SK-MEL-5 (cell line): ENCODE results near the gene TMEM74B. TPM values are rescaled to one million over a fixed set of nuclear protein-coding genes. Genes with fewer than 3 reads are reported as not detected.

Experiments used
- DNase-seq: peaks from one replicate; pipeline ENCODE4 v3.0.0-alpha.2; 2016; ENCODE audit warnings: low read depth, low spot score
- in situ Hi-C: cut with HindIII; loops from 2 replicates; pipeline ENCODE4 v1.10.0; 2016; ENCODE audit warnings: low sequenced_read_pairs, high pct_unique_total_duplicates, low pct_unique_long_range_greater_than_20kb
- total RNA-seq: library from RNA; depleted of rRNA; stranded (reverse); fragments of >200 nt; shearing (Covaris generic); gene quantifications from 2 replicates; pipeline ENCODE4 v1.2.3, GENCODE V29; 2014

Gene TMEM74B
- total RNA-seq, 1 experiment from 2014 or later, result 5.7 TPM

GRCh38 chr20:1186367-1186991, 1.7 kb upstream of the TMEM74B start:
- DNase-seq, result no peak
- in situ Hi-C loops, result no loop called here

DNA sequence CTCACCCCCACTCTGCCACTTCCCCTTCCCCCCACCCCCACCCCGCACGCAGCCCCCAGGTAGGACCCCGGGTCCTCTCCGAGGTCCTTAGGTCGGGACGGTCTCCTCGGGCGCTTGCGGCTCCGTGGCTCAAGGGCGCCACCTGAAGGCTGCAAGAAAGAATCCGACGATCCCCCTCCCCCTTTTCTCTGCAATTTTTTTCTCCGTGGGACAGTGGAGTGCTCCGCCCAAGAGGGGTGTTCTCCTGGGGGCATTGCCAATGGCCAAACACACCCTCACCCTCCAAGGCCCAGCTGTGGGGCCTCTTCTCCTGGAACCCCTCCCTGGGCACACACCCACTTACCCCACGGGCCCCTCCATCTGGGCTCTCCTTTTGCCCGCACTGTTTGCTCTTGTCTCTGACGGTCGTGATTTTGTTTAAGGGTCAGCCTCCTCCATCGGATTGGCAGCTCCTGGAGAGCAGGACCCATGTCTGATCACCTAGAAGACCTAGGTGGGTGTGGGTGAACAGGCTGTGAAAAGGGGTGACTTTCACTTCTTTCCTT, 1.1 kb upstream of the TMEM74B start:
- DNase-seq, result peak; percentile 77
- in situ Hi-C loops, result no loop called here

- in situ Hi-C loops, result no loop called here
- peak; percentile 28 for DNase-seq
Observed at GRCh38 chr20:1185316-1185741, 548 bp upstream of the TMEM74B start.

DNA sequence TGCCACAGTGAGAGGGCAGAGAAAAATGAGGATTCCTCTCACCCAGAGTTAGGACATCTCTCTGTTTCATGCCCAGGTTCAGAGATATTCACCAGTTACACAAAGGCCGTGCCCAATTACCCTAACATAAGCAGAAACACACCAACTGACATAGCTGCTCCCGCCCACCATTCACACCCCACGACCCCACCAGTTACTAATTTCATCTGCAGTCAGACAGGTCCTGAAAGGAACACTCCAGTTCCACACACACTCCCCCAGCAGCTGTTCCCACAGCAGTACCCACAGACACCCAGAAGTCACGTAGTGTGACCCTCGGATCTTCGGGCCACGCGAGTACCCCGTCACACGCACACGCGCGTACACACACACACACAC, 532 bp downstream of the TMEM74B start:
- no peak for DNase-seq
- in situ Hi-C loops, result no loop called here

DNA sequence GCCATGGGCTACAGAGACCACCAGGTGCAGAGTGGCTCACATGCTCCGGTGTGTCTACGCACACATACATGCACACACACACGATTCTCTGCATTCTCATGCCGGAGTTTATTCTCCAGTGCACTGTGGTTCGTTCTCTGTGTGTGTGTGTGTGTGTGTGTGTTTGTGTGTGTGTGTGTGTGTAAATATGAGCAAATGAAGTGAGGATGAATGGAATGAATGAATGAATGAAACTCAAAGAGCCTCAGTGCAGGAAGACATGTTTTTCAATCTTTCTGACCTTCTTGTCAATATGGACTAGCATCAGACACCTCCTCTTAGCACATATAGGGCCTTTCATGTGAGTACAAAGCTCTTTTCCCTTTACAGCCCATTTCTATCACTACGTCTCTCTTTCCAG, 1.6 kb downstream of the TMEM74B start:
- in situ Hi-C loops, result no loop called here

GRCh38 chr20:1182106-1182505, 2.7 kb downstream of the TMEM74B start:
- in situ Hi-C loops, result no loop called here
- no peak for DNase-seq

More for the DNA sequence above, 1.6 kb downstream of the TMEM74B start:
- DNase-seq, result no peak

GRCh38 chr20:1180949-1181348, 3.8 kb downstream of the TMEM74B start:
- no peak for DNase-seq
- in situ Hi-C loops, result no loop called here

DNA sequence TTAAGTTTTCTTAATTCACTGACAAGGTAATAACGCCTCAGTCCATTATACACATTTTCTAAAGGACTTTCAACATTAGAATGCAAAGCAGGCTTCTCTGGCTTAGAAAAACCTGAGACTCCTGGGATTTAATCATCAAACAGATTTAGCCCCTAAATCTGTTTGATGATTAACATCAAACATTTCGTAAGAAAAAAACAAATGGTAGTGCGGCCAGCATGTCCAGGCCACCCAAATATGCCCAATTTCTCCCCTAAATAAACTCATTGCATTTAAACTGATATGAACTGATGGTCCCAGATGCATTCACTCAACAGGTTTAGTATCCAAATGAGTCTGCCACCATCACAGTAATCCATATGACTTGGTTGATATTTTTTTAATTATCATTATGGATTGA, 6.2 kb downstream of the TMEM74B start:
- in situ Hi-C loops, result no loop called here
- DNase-seq, result no peak

DNA sequence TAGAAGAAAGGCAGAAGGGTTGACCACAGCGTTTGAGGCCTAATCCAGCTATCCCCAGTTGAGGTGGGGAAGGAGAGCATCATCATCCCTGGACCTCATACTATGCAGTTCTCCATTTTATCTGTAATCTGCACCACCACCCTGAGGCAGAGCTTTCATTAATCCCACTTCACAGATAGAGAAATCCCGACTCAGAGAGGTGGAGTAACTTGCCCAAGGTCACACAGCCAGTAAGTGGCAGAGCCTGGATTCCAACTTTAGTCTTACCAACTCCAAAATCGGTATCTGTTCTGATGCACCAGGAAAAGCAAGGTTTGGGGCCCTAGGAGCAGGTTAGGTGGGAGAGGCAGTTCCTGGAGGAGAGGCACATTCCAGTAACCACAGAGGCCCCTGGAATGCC, 6.7 kb downstream of the TMEM74B start:
- in situ Hi-C loops, result no loop called here
- no peak for DNase-seq

GRCh38 chr20:1177680-1178079, 7.1 kb downstream of the TMEM74B start:
- in situ Hi-C loops, result no loop called here
- DNase-seq, result peak; percentile 79

DNA sequence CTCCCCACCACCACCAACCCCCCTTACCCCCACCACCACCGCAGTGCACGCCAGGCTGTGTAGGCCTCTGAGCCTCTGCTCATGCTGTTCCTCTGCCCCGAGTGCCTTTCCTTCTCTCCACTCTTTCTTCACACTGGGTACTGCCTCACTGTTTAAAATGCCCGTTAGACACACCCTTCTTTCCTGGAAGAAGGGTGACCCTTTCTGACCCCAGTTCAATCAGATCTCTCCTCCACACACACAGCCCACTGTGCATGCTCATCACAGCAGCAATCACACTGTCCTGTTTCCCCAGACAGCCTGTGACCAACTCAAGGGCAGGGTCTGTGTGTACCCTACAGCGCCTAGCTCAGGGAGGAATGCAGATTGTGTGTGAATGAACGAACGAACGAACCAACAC, 10.0 kb downstream of the TMEM74B start:
- in situ Hi-C loops, result no loop called here
- DNase-seq, result no peak

- in situ Hi-C loops, result no loop called here
- no peak for DNase-seq
Observed at GRCh38 chr20:1173698-1174097, 11.1 kb downstream of the TMEM74B start.

- in situ Hi-C loops, result no loop called here
- DNase-seq, result no peak
Observed at GRCh38 chr20:1171461-1172093, 13.2 kb downstream of the TMEM74B start.

- in situ Hi-C loops, result no loop called here
- DNase-seq, result no peak
Observed at GRCh38 chr20:1169224-1169623, 15.6 kb downstream of the TMEM74B start.

DNA sequence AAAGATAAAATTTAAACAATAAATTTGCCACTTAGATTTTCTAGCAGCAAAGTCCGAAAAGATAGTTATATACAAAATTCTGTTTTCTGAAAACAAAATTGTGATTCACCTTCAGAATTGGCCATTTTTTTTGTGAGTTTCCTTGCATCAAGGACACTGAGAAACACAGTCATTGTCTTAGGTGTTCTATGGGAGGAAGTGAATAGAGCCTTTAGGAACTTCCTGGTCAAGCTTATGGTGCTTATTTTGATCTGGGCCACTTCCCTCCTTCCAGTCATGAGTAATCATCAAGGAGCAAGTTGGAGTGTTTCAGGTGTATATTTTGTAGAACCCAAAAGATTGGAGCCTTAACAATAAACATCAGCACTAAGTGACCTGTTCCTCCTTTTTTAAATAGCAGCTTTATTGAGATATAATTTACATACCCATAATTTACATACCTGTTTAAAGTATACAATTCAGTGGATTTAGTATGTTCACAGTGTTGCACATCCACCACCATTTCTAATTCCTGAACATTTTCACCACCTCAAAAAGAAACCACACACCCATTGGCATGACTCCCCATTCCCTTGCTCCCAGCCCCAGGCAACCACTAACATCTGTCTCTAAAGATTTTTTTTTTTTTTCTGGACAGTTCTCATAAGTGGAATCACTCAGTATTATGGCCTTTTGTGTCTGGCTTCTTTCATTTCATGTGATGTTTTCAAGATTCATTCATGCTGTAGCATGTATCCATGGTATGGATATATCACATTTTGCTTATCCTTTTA, 17.6 kb downstream of the TMEM74B start:
- no peak for DNase-seq
- in situ Hi-C loops, result no loop called here

DNA sequence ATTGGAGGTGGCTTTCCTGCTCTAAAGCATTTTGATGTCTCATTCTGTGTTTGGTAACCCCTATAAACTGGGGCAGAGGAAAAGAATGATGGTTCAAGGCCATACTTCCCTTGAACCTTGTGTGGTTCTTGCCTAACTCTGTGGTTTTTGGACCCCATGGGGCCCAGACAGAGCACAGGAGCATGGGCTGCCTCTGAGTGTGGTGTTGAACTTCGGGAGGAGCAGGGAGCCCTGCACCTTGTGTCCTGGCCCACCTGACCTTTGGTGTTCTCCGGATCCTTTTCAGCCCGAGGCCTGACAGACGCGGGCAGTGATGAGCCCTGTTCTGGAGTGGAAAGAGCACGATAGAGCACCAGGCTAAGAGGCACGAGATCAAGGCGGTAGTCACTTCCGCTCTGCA, 18.8 kb downstream of the TMEM74B start:
- in situ Hi-C loops, result no loop called here

GRCh38 chr20:1165521-1165920, 19.3 kb downstream of the TMEM74B start:
- in situ Hi-C loops, result no loop called here
- no peak for DNase-seq

More for the DNA sequence above, 18.8 kb downstream of the TMEM74B start:
- DNase-seq, result no peak

GRCh38 chr20:1164871-1165270, 19.9 kb downstream of the TMEM74B start:
- in situ Hi-C loops, result no loop called here

DNA sequence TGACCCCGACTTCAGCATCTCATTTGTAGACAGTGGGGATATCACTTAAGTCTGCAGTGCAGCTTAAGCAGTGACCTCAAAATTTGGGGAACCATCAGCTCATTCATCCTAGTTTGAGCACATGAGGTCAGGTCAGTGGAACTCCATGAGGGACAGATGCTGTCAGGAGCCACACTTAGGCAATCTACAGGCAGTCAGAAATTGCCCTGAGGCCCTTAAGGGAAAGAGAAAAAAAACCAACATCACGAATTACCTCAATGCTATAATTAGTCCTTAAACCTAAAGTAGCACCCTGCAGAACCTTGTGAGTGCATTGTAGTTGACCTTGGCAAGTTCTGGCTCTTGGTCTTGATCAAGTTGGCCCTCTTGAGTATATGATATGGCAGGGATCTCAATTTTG, 21.1 kb downstream of the TMEM74B start:
- in situ Hi-C loops, result no loop called here

More at GRCh38 chr20:1164871-1165270, 19.9 kb downstream of the TMEM74B start:
- no peak for DNase-seq

More for the DNA sequence above, 21.1 kb downstream of the TMEM74B start:
- DNase-seq, result no peak
